ENCODE results near the gene AKTIP. TPM values are rescaled to one million over a fixed set of nuclear protein-coding genes. Genes with fewer than 3 reads are reported as not detected.

AKTIP gene
- total RNA-seq, 2 experiments from 2014 or later, result 60.9 to 66.6 TPM

DNA sequence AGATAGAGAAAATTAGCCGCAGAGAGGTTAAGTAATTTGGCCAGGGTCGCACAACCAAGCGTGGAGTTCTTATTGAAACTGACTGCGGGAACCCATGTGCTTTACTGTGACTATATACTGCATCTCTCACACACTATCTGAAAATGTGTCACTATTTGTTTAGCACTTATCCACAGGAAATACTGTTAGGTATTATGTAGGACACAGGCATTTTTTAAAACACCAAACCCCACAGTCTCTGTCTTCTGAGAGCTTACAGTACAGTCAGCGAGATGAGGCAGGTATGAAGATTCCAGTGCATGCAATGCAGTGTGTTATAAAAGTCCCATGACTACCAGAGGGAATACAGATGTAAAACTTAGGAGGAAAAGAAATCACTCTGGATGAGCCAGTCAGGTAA is 57.5 kb downstream of the AKTIP start:
- peak; percentile 51 for ATAC-seq (ENCODE audit: low read depth)
- Mint-ChIP-seq H3K4me1 (peaks cover 28% of the 10 kb centered on the region), H3K9me3 (peaks cover 1% of the 10 kb centered on the region), H3K36me3 (peaks cover 62% of the 10 kb centered on the region), H3K27ac (peak overlapping the region; percentile 51), H3K4me3 (peak overlapping the region; percentile 2), H3K27me3 (no peaks in the 10 kb centered on the region)
- DNase-seq, result no peak
- POLR2A ChIA-PET, result interaction anchor here (16.2 kb wide), 1 partner anchor 9 kb away, joined by 183 read pairs; the partner anchor contains the start of gene RBL2

Other genes starting within 250 kb of the AKTIP start
- gene RBL2, start 68.7 kb downstream of the AKTIP start, total RNA-seq, result 100 to 1,000 TPM; 248 to 263 TPM
- gene RPGRIP1L, start 200.7 kb upstream of the AKTIP start, total RNA-seq, result 1 to 10 TPM; 5.1 to 5.5 TPM
- 10 to 100 TPM; 46.3 to 47.2 TPM for gene FTO, start 200.9 kb upstream of the AKTIP start, total RNA-seq

All from activated naive CD8-positive, alpha-beta T cell treated with anti-CD3 and anti-CD28 coated beads, Interleukin-2, amount 10 ng/mL, durations not matched to agents 7 days and 5 days (primary cell).